MM.1S (cell line): ENCODE measurements around the gene TFDP3.
A peak's percentile ranks its signal among the peaks of the same experiment; 100 is the strongest.

Experiments
- DNase-seq: peaks from one replicate; pipeline ENCODE4 v3.0.0-alpha.2; 2015
- H2AFZ ChIP-seq: fragments of 300-600 bp; sonication (generic); 2 replicates; pipeline ENCODE4 v1.6.0; 2016; ENCODE audit warnings: antibody characterized with exemption, low read length
- H3F3A ChIP-seq: fragments of 300-600 bp; sonication (generic); 2 replicates; pipeline ENCODE4 v1.6.1; 2016; ENCODE audit warnings: mild to moderate bottlenecking, antibody characterized with exemption, low read length, moderate library complexity, mixed read lengths; ENCODE audit not compliant: insufficient read depth
- H3K27ac ChIP-seq: fragments of 300-600 bp; sonication (generic); 2 replicates; pipeline ENCODE4 v1.5.1; 2016; ENCODE audit warnings: mild to moderate bottlenecking, low read length
- H3K27me3 ChIP-seq: fragments of 300-600 bp; sonication (generic); replicated peaks from 2 replicates; pipeline ENCODE4 v1.6.0; 2016; ENCODE audit warnings: low read length; ENCODE audit not compliant: insufficient read depth
- H3K36me3 ChIP-seq: fragments of 300-600 bp; sonication (generic); replicated peaks from 2 replicates; pipeline ENCODE4 v1.6.1; 2016; ENCODE audit warnings: mild to moderate bottlenecking, low read length, mixed read lengths; ENCODE audit not compliant: insufficient read depth
- H3K4me1 ChIP-seq: fragments of 300-600 bp; sonication (generic); 2 replicates; pipeline ENCODE4 v1.6.1; 2016; ENCODE audit warnings: low read length, mixed read lengths
- H3K4me2 ChIP-seq: fragments of 300-600 bp; sonication (generic); 2 replicates; pipeline ENCODE4 v1.6.0; 2016; ENCODE audit warnings: low read depth, low read length
- H3K4me3 ChIP-seq: fragments of 300-600 bp; sonication (generic); 2 replicates; pipeline ENCODE4 v1.5.1; 2016; ENCODE audit warnings: low read length, mixed read lengths
- H3K79me2 ChIP-seq: fragments of 300-600 bp; sonication (generic); 2 replicates; pipeline ENCODE4 v1.6.1; 2016; ENCODE audit warnings: mixed run types, low read length, mixed read lengths
- H3K9ac ChIP-seq: fragments of 300-600 bp; sonication (generic); 2 replicates; pipeline ENCODE4 v1.6.1; 2016; ENCODE audit warnings: low read length, mixed read lengths
- H3K9me2 ChIP-seq: fragments of 300-600 bp; sonication (generic); replicated peaks from 2 replicates; pipeline ENCODE4 v1.6.1; 2016; ENCODE audit warnings: mild to moderate bottlenecking, low read length, mixed read lengths; ENCODE audit not compliant: insufficient read depth
- H3K9me3 ChIP-seq: fragments of 300-600 bp; sonication (generic); replicated peaks from 2 replicates; pipeline ENCODE4 v1.6.1; 2016; ENCODE audit warnings: mild to moderate bottlenecking, low read length, mixed read lengths; ENCODE audit not compliant: insufficient read depth
- H4K20me1 ChIP-seq: fragments of 300-600 bp; sonication (generic); 2 replicates; pipeline ENCODE4 v1.6.1; 2016; ENCODE audit warnings: mild to moderate bottlenecking, low read length, moderate library complexity, mixed read lengths; ENCODE audit not compliant: insufficient read depth
- EZH2 ChIP-seq: fragments of 300-600 bp; sonication (generic); optimal IDR thresholded peaks from 2 replicates; pipeline ENCODE3; 2017; ENCODE audit warnings: low read depth, mild to moderate bottlenecking, antibody characterized with exemption, low read length, mixed read lengths
- EZH2phosphoT487 ChIP-seq: fragments of 300-600 bp; sonication (generic); IDR thresholded peaks from 2 replicates; pipeline ENCODE4 v1.6.1; 2018; ENCODE audit warnings: antibody characterized with exemption, low read length
- TF ChIP-seq, protein P1 (sequence below): fragments of 300-600 bp; sonication (generic); IDR thresholded peaks from 2 replicates; pipeline ENCODE4 v1.5.1; 2016; ENCODE audit warnings: antibody characterized with exemption, low read length, mixed read lengths

Gene TFDP3

DNA sequence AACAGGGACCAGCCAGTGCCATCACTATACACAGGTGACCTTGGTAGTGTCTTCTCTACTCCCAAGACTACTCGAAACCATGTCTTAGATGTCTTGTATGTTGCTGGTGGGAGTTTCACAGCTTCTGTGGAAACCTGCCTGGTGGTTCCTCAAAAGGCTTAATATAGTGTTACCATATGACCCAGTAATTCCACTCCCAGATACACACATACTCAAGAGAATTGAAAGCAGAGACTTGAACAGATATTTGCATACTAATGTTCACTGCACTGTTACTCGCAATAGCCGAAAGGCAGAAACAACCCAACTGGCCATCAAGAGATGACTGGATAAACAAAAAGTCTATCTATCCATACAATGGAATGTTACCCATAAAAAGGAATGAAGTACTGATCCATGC lies 3.1 kb downstream of the TFDP3 start:
- H3F3A ChIP-seq, result no peaks in the 10 kb centered on the region
- H3K36me3 ChIP-seq, result no peaks in the 10 kb centered on the region
- no peak overlapping the region for H3K27ac ChIP-seq
- no peaks in the 10 kb centered on the region for H3K27me3 ChIP-seq
- H3K9me3 ChIP-seq, result no peaks in the 10 kb centered on the region
- H2AFZ ChIP-seq, result no peak overlapping the region
- peak; percentile 22 for DNase-seq
- H3K9ac ChIP-seq, result no peak overlapping the region
- H3K9me2 ChIP-seq, result no peaks in the 10 kb centered on the region
- H3K4me2 ChIP-seq, result no peak overlapping the region
- TF ChIP-seq EZH2phosphoT487 (no peak), EZH2 (no peak)
- TF ChIP-seq, protein P1, sequence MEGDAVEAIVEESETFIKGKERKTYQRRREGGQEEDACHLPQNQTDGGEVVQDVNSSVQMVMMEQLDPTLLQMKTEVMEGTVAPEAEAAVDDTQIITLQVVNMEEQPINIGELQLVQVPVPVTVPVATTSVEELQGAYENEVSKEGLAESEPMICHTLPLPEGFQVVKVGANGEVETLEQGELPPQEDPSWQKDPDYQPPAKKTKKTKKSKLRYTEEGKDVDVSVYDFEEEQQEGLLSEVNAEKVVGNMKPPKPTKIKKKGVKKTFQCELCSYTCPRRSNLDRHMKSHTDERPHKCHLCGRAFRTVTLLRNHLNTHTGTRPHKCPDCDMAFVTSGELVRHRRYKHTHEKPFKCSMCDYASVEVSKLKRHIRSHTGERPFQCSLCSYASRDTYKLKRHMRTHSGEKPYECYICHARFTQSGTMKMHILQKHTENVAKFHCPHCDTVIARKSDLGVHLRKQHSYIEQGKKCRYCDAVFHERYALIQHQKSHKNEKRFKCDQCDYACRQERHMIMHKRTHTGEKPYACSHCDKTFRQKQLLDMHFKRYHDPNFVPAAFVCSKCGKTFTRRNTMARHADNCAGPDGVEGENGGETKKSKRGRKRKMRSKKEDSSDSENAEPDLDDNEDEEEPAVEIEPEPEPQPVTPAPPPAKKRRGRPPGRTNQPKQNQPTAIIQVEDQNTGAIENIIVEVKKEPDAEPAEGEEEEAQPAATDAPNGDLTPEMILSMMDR, result no peak
- no peaks in the 10 kb centered on the region for H3K4me1 ChIP-seq
- no peak overlapping the region for H3K4me3 ChIP-seq
- no peaks in the 10 kb centered on the region for H3K79me2 ChIP-seq
- H4K20me1 ChIP-seq, result no peaks in the 10 kb centered on the region

DNA sequence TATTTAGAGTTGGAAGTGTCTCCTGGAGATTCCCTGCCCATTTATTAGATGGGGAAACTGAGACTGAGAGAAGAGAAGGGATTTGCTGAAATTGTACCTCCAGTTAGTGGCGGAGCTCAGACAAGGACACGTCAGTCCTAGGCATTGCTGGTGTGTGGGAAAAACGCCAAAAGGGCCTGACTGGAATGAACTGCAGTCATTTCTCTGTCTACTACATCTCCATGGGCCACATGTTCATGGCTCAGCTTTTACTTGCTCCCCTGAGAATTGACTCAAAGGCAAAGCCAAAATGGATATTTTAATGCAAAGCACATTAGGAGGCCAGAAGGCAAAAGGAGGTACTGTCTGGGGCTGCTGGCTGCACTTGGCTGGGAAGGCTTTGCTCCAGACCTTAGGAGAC lies 3.9 kb downstream of the TFDP3 start:
- Histone ChIP-seq H3K4me1 (no peaks in the 10 kb centered on the region), H3K9me3 (no peaks in the 10 kb centered on the region), H3F3A (no peaks in the 10 kb centered on the region), H3K9ac (no peak overlapping the region), H2AFZ (no peak overlapping the region), H4K20me1 (no peaks in the 10 kb centered on the region), H3K79me2 (no peaks in the 10 kb centered on the region), H3K4me2 (no peak overlapping the region), H3K36me3 (no peaks in the 10 kb centered on the region), H3K27me3 (no peaks in the 10 kb centered on the region), H3K9me2 (no peaks in the 10 kb centered on the region), H3K4me3 (no peak overlapping the region), H3K27ac (no peak overlapping the region)
- no peak for DNase-seq
- TF ChIP-seq EZH2phosphoT487, result no peak
- no peak for TF ChIP-seq EZH2
- TF ChIP-seq, protein P1, result no peak

DNA sequence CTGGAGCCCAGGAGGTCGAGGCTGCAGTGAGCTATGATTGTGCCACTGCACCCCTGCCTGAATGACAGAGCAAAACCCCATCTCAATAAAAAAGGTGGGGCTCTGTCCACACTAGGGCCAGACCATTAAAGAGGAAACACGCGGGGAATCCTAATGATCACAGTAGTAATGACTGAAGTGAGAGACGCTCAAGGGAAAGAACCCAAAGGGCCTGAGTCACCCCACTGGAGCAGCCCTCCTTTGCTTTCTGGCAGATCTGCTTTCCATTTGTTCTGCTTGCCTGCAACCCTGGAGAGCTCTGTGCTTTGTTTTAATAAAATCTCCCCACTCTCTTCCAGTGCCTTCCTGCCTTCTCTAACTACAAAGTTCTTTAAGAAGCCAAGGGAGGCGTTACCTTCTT lies 5.0 kb downstream of the TFDP3 start:
- Histone ChIP-seq H3K79me2 (no peaks in the 10 kb centered on the region), H3K9me2 (no peaks in the 10 kb centered on the region), H3K36me3 (no peaks in the 10 kb centered on the region), H4K20me1 (no peaks in the 10 kb centered on the region), H3F3A (no peaks in the 10 kb centered on the region), H3K4me1 (no peaks in the 10 kb centered on the region), H3K4me2 (no peak overlapping the region), H3K27me3 (no peaks in the 10 kb centered on the region), H2AFZ (no peak overlapping the region), H3K9me3 (no peaks in the 10 kb centered on the region), H3K27ac (no peak overlapping the region), H3K9ac (no peak overlapping the region), H3K4me3 (no peak overlapping the region)
- DNase-seq, result no peak
- TF ChIP-seq, protein P1, result no peak
- TF ChIP-seq EZH2phosphoT487 (no peak), EZH2 (no peak)
